HEK293 (cell line): Measurements from ENCODE around the gene PRG2.

Experiments
- CTCF ChIA-PET: fragments of 350-600 bp; formaldehyde crosslinking; extraction: SDS; loops from one replicate; lab custom pipeline; 2021; ENCODE audit warnings: antibody characterized with exemption; lab: Yijun Ruan, JAX
- POLR2A ChIA-PET: fragments of 300-600 bp; formaldehyde crosslinking; extraction: SDS; loops from one replicate; lab custom pipeline; 2020; ENCODE audit warnings: antibody characterized with exemption, inconsistent platforms; lab: Yijun Ruan, JAX
- H3K27ac ChIP-seq: fragments of 200-500 bp; sonication (Bioruptor generic); 2 replicates; pipeline ENCODE4 v1.5.1; 2014; ENCODE audit warnings: low read depth, low read length, control low read depth, inconsistent platforms; ENCODE audit errors: extremely low read depth
- H3K36me3 ChIP-seq, 2 experiments: fragments of 200-500 bp in 1 of 2; sonication (Bioruptor generic) in 1 of 2; 1 replicate in 1 of 2; 2 replicates in 1 of 2; pipeline ENCODE4 v1.5.1; 2014 to 2017; ENCODE audit warnings: inconsistent platforms in 2 of 2, low read length in 2 of 2; ENCODE audit not compliant: control insufficient read depth in 2 of 2, insufficient read depth in 1 of 2
- H3K4me1 ChIP-seq: fragments of 200-500 bp; sonication (Bioruptor generic); 2 replicates; pipeline ENCODE4 v1.5.1; 2014; ENCODE audit warnings: mild to moderate bottlenecking, low read length, inconsistent platforms; ENCODE audit not compliant: control insufficient read depth, insufficient read depth
- H3K4me3 ChIP-seq: 2 replicates; pipeline ENCODE4 v1.5.1; 2011; ENCODE audit warnings: low read depth, mild to moderate bottlenecking, control low read depth, low read length, moderate library complexity
- H3K9me3 ChIP-seq: fragments of 200-500 bp; sonication (Bioruptor generic); 2 replicates; pipeline ENCODE4 v1.5.1; 2014; ENCODE audit warnings: low read depth, low read length, inconsistent platforms; ENCODE audit not compliant: control insufficient read depth, insufficient read depth
- OSR2 ChIP-seq: fragments of 450-650 bp; formaldehyde crosslinking; IDR thresholded peaks from 2 replicates; pipeline ENCODE4 v1.5.1; 2016; ENCODE audit warnings: missing biosample characterization, missing genetic modification characterization
- SCRT2 ChIP-seq: fragments of 450-650 bp; formaldehyde crosslinking; IDR thresholded peaks from 2 replicates; pipeline ENCODE4 v1.5.1; 2016; ENCODE audit warnings: missing biosample characterization, missing genetic modification characterization
- ZBTB11 ChIP-seq: fragments of 450-650 bp; formaldehyde crosslinking; conservative IDR thresholded peaks from 2 replicates; pipeline ENCODE4 v1.5.1; 2016; ENCODE audit warnings: low read depth, missing biosample characterization, missing genetic modification characterization
- ZFHX2 ChIP-seq: fragments of 450-650 bp; formaldehyde crosslinking; conservative IDR thresholded peaks from 2 replicates; pipeline ENCODE4 v1.5.1; 2016; ENCODE audit warnings: missing biosample characterization, missing genetic modification characterization
- ZNF202 ChIP-seq: fragments of 450-650 bp; formaldehyde crosslinking; IDR thresholded peaks from 2 replicates; pipeline ENCODE4 v1.5.1; 2016; ENCODE audit warnings: missing biosample characterization, missing genetic modification characterization, borderline replicate concordance
- ZNF274 ChIP-seq, 2 experiments: fragments of 200-500 bp in 1 of 2; fragments of 450-650 bp in 1 of 2; sonication (Bioruptor generic) in 1 of 2; formaldehyde crosslinking in 1 of 2; IDR thresholded peaks; 2 replicates each; pipeline versions ENCODE4 v1.5.1 to v1.6.1; 2014 to 2016; ENCODE audit warnings: borderline replicate concordance in 1 of 2, inconsistent platforms in 1 of 2, low read length in 1 of 2, missing biosample characterization in 1 of 2, missing genetic modification characterization in 1 of 2
- ZNF354C ChIP-seq: fragments of 450-650 bp; formaldehyde crosslinking; IDR thresholded peaks from 2 replicates; pipeline ENCODE4 v1.5.1; 2016; ENCODE audit warnings: missing biosample characterization, missing genetic modification characterization, low read depth, borderline replicate concordance
- ZNF549 ChIP-seq: fragments of 450-650 bp; IDR thresholded peaks from 2 replicates; pipeline ENCODE4 v1.5.1; 2018; ENCODE audit warnings: missing biosample characterization, missing genetic modification characterization, mild to moderate bottlenecking, inconsistent platforms, moderate library complexity
- ZNF558 ChIP-seq: fragments of 450-650 bp; formaldehyde crosslinking; IDR thresholded peaks from 2 replicates; pipeline ENCODE4 v1.5.1; 2016; ENCODE audit warnings: missing biosample characterization, missing genetic modification characterization
- ZNF585B ChIP-seq: fragments of 450-650 bp; formaldehyde crosslinking; IDR thresholded peaks from 2 replicates; pipeline ENCODE4 v1.5.1; 2016; ENCODE audit warnings: missing biosample characterization, missing genetic modification characterization
- ZNF621 ChIP-seq: fragments of 450-650 bp; formaldehyde crosslinking; IDR thresholded peaks from 2 replicates; pipeline ENCODE4 v1.5.1; 2017; ENCODE audit warnings: missing biosample characterization, missing genetic modification characterization
- ZNF670 ChIP-seq: fragments of 450-650 bp; formaldehyde crosslinking; IDR thresholded peaks from 2 replicates; pipeline ENCODE4 v1.5.1; 2016; ENCODE audit warnings: missing biosample characterization, missing genetic modification characterization, low read depth
- ZXDB ChIP-seq: fragments of 450-650 bp; formaldehyde crosslinking; IDR thresholded peaks from 2 replicates; pipeline ENCODE4 v1.5.1; 2016; ENCODE audit warnings: missing biosample characterization, missing genetic modification characterization
- TF ChIP-seq, protein P1 (sequence below): fragments of 450-650 bp; formaldehyde crosslinking; IDR thresholded peaks from 2 replicates; pipeline ENCODE4 v1.5.1; 2016; ENCODE audit warnings: missing biosample characterization, missing genetic modification characterization
- TF ChIP-seq, protein P2 (sequence below): fragments of 450-650 bp; formaldehyde crosslinking; IDR thresholded peaks from 2 replicates; pipeline ENCODE4 v1.5.1; 2017; ENCODE audit warnings: missing biosample characterization, missing genetic modification characterization
- TF ChIP-seq, protein P3 (sequence below): fragments of 450-650 bp; formaldehyde crosslinking; IDR thresholded peaks from 2 replicates; pipeline ENCODE4 v1.5.1; 2016; ENCODE audit warnings: missing biosample characterization, missing genetic modification characterization

PRG2 gene

DNA sequence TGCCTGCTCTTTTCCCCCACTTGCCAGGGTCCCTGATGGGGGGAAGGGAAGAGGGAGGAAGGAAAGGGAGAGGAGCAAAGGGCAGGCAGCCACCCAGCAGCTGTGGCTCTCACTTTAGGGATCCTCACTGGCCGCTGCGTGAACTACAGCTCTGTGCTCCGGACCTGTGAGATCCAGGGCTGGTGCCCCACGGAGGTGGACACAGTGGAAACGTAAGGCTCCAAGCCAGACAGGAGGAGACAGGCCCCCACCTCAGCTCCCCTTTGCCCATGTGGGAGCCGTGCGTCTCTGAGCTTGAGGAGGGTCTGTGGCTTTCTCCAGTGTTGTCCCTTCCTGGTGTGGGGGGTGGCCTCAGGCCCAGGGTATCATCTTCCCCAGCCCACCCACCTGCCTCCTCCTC lies 42.4 kb downstream of the PRG2 start:
- no peak overlapping the region for H3K27ac ChIP-seq
- POLR2A ChIA-PET, result no interaction called here
- H3K9me3 ChIP-seq, result no peaks in the 10 kb centered on the region
- TF ChIP-seq ZNF585B (tag by site-specific recombination) (no peak), ZNF274 (IDR thresholded peaks at IDR 0.05; ENCODE audit: low read length) (no peak), ZNF274 (tag by site-specific recombination; IDR thresholded peaks at IDR 0.05; ENCODE audit: borderline replicate concordance) (no peak), ZXDB (no peak), OSR2 (tag by site-specific recombination) (no peak), ZNF354C (tag by site-specific recombination) (no peak), ZBTB11 (tag by site-specific recombination) (no peak), ZNF670 (tag by site-specific recombination) (no peak), SCRT2 (no peak), ZNF621 (tag by site-specific recombination) (no peak), ZFHX2 (tag by site-specific recombination) (no peak), ZNF202 (tag by site-specific recombination) (no peak), ZNF549 (tag by site-specific recombination) (no peak), ZNF558 (tag by site-specific recombination) (no peak)
- TF ChIP-seq, protein P1, sequence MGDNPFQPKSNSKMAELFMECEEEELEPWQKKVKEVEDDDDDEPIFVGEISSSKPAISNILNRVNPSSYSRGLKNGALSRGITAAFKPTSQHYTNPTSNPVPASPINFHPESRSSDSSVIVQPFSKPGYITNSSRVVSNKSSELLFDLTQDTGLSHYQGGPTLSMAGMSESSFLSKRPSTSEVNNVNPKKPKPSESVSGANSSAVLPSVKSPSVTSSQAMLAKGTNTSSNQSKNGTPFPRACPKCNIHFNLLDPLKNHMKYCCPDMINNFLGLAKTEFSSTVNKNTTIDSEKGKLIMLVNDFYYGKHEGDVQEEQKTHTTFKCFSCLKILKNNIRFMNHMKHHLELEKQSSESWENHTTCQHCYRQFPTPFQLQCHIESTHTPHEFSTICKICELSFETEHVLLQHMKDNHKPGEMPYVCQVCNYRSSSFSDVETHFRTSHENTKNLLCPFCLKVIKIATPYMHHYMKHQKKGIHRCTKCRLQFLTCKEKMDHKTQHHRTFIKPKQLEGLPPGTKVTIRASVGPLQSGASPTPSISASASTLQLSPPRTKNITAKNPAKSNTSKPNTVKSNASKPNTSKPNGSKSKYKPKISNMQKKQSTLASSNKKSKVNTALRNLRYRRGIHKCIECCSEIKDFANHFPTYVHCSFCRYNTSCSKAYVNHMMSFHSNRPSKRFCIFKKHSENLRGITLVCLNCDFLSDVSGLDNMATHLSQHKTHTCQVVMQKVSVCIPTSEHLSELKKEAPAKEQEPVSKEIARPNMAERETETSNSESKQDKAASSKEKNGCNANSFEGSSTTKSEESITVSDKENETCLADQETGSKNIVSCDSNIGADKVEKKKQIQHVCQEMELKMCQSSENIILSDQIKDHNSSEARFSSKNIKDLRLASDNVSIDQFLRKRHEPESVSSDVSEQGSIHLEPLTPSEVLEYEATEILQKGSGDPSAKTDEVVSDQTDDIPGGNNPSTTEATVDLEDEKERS (tag by site-specific recombination), result no peak
- TF ChIP-seq, protein P2, sequence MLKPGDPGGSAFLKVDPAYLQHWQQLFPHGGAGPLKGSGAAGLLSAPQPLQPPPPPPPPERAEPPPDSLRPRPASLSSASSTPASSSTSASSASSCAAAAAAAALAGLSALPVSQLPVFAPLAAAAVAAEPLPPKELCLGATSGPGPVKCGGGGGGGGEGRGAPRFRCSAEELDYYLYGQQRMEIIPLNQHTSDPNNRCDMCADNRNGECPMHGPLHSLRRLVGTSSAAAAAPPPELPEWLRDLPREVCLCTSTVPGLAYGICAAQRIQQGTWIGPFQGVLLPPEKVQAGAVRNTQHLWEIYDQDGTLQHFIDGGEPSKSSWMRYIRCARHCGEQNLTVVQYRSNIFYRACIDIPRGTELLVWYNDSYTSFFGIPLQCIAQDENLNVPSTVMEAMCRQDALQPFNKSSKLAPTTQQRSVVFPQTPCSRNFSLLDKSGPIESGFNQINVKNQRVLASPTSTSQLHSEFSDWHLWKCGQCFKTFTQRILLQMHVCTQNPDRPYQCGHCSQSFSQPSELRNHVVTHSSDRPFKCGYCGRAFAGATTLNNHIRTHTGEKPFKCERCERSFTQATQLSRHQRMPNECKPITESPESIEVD, result no peak
- TF ChIP-seq, protein P3, sequence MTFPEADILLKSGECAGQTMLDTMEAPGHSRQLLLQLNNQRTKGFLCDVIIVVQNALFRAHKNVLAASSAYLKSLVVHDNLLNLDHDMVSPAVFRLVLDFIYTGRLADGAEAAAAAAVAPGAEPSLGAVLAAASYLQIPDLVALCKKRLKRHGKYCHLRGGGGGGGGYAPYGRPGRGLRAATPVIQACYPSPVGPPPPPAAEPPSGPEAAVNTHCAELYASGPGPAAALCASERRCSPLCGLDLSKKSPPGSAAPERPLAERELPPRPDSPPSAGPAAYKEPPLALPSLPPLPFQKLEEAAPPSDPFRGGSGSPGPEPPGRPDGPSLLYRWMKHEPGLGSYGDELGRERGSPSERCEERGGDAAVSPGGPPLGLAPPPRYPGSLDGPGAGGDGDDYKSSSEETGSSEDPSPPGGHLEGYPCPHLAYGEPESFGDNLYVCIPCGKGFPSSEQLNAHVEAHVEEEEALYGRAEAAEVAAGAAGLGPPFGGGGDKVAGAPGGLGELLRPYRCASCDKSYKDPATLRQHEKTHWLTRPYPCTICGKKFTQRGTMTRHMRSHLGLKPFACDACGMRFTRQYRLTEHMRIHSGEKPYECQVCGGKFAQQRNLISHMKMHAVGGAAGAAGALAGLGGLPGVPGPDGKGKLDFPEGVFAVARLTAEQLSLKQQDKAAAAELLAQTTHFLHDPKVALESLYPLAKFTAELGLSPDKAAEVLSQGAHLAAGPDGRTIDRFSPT (tag by site-specific recombination), result no peak
- H3K4me3 ChIP-seq, result no peak overlapping the region
- H3K4me1 ChIP-seq, result no peaks in the 10 kb centered on the region
- CTCF ChIA-PET, result interaction anchor here (0.6 to 2.5 kb wide), 6 partner anchors 8 to 1176 kb away, joined by 3 to 20 read pairs (median 4); partner anchors contain the start of gene RTN4RL2
- H3K36me3 ChIP-seq, result no peaks in the 10 kb centered on the region
